HG02798 (cell line): ENCODE results near the gene FZD4.
"Not testable (repeated sequence)": the region's sequence is repeated elsewhere in the genome, so short reads cannot be mapped to it uniquely, and the experiment has no call there.

Source experiments
- ATAC-seq: cut with Tn5 transposase; IDR thresholded peaks from one replicate; pipeline ENCODE4 v1.9.1; 2021; ENCODE audit warnings: mild to moderate bottlenecking; ENCODE audit not compliant: unreplicated experiment, poor library complexity

The FZD4 gene

GRCh38 chr11:86955361-86956120 is at the start of gene FZD4:
TSS of gene FZD4 (minus strand) at chr11:86955395. CDS start at chr11:86955085, 310 bp downstream.
- peak; percentile 97 for ATAC-seq

- not testable (repeated sequence) for ATAC-seq
Measured at GRCh38 chr11:87004281-87004680, 49.1 kb upstream of the FZD4 start.

- no peak for ATAC-seq
Measured at GRCh38 chr11:87002918-87003317, 47.7 kb upstream of the FZD4 start.

- no peak for ATAC-seq
Measured at GRCh38 chr11:86999859-87000753, 44.9 kb upstream of the FZD4 start.

- no peak for ATAC-seq
Measured at GRCh38 chr11:86999388-86999787, 44.2 kb upstream of the FZD4 start.

GRCh38 chr11:86996953-86997570 is 41.9 kb upstream of the FZD4 start:
- no peak for ATAC-seq

GRCh38 chr11:86993031-86993430 is 37.8 kb upstream of the FZD4 start:
- no peak for ATAC-seq

- ATAC-seq = not testable (repeated sequence)
Measured at GRCh38 chr11:86992340-86992739, 37.1 kb upstream of the FZD4 start.

- no peak for ATAC-seq
Measured at GRCh38 chr11:86991341-86991740, 36.1 kb upstream of the FZD4 start.

GRCh38 chr11:86990515-86990914 is 35.3 kb upstream of the FZD4 start:
- no peak for ATAC-seq

GRCh38 chr11:86990031-86990430 is 34.8 kb upstream of the FZD4 start:
- no peak for ATAC-seq

- ATAC-seq = no peak
Measured at GRCh38 chr11:86988351-86988881, 33.2 kb upstream of the FZD4 start.

GRCh38 chr11:86987679-86988078 is 32.5 kb upstream of the FZD4 start:
- ATAC-seq = no peak

GRCh38 chr11:86984701-86985100 is 29.5 kb upstream of the FZD4 start:
- ATAC-seq = no peak

GRCh38 chr11:86983021-86983488 is 27.9 kb upstream of the FZD4 start:
- ATAC-seq = no peak

GRCh38 chr11:86981777-86982540 is 26.8 kb upstream of the FZD4 start:
- ATAC-seq = no peak

GRCh38 chr11:86980086-86980796 is 25.0 kb upstream of the FZD4 start:
- no peak for ATAC-seq

GRCh38 chr11:86978756-86979608 is 23.8 kb upstream of the FZD4 start:
- ATAC-seq = peak; percentile 76
